Inferior parietal cortex (tissue), 1 donor: ENCODE results near the gene EXOC4.

Experiments used
- DNase-seq: peaks from one replicate; pipeline ENCODE4 v3.0.0-alpha.2; 2016; ENCODE audit errors: extremely low spot score

The EXOC4 gene

DNA sequence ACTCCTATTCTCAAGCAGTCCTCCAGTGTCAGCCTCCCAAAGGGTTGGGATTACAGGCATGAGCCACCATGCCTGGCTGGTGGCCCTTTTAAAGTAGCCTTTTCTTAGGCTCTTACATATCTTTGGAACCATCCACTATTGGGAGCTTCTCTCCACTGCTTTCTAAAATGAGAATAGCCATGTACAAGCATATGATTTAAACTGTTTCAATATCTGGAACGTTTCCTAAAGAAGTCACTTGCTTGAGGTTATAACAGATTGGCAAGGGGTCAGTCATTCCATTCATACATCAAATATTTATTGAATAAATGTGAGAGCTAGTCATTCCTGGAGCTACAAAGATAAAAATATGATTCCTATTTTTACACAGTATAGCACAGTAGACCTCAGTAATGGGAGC, 776.9 kb downstream of the EXOC4 start:
- no peak for DNase-seq

DNA sequence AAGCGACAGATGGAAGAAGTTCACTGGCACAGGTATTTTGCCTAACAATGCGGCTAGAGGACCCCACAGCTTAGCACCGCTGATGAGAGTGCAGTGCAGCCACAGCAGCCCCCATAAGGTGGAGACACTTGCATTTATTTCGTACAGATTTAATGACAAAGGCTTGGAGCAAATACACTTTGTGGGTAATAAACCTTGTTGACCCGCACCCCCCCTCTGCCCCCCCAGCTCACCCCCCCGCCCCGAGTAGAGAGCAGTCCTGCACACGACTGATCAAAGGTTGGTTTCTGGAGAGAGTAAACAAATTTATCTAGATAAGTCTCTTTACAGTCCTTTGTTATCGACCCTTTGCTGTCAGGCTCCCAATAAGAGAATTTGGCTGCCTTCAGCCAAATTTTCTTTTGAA, 777.6 kb downstream of the EXOC4 start:
- no peak for DNase-seq

DNA sequence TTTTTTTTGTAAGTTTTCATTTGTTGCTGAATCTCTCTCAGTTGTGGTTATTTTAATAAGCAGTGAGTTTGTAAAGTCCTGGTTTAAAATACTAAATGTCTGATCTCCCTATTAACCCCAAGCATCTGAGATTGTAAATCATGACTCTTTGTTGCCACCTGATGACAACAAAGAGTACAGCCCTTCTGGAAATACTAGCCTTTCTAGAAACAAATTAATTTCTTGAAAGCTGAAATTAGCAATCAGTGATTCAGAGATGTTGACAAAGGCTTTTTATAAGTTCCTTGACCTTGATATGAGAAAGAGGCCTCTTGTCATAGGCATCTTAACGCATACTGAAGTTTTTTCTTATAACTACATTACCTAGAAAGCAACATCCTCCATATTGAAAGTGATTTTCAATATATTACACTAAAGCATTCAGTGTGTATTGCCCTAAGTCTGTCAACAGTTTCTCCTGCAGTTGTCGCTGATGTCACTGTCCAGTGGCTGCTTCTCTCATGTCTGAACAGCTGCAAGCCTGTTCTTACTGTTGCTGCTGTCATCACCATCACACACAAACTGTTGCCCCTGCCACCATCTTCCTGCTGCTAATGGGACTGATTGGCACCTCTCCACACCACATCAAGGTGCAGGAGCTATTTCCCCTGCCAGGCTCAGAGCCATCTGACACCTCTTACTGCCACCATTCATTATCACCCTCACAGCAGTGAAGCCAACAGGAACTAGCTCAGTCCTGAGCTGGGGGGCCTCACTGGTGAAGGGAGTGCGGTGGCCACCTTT, 779.1 kb downstream of the EXOC4 start:
- DNase-seq = no peak

DNA sequence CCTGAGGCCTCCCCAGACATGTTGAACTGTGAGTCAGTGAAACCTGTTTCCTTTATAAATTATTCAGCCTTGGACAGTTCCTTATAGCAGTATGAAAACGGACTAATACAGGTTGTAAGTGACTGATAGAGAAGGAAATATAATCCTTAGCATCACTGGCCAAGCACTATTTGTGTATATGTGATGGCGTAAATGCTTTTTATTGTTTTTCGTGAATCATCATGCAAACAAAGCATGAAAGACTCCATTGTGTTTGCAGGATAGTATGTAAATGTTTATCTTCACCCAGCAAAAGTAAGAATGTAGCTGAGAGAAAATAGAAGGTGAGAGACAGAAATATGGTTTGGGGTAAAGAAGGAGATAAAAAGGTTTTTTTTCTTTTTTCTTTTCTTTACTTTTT, 781.8 kb downstream of the EXOC4 start:
- no peak for DNase-seq

DNA sequence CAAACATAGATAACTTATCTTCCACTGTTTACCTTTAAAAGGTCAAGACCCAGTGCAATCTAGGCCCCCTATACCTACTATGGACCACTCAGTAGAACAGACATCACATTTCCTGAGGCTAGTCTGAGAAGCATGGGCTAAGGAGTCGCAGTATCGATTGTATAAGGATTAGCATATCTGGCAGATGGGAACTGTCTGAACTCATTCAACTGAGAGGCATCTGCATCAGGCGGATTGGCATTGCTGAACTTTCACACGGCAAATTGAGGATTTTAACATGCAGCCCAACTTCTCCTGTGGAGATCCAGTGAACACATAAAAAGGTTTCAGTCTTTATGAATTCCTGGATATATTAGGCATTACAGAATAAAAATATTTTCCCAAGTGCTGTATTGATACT, 785.1 kb downstream of the EXOC4 start:
- DNase-seq = no peak

DNA sequence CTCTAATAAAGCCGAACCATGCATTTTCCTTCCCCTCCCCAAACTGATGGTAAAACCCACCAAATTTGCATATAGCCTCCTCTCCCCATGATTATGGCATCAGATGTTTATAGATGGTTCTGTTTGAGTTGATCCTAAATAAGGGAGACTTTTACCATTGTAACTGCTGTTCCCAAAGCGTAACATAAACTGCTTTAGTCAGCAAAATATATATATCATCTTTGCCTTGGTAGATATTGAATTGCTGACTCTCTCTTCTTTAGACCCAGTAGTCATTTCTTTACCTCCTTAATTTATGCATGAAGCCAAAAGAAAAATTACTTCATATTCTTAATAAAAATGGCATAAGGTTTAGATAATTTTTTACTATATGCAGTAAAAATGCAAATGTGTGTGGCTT, 788.1 kb downstream of the EXOC4 start:
- DNase-seq = no peak

DNA sequence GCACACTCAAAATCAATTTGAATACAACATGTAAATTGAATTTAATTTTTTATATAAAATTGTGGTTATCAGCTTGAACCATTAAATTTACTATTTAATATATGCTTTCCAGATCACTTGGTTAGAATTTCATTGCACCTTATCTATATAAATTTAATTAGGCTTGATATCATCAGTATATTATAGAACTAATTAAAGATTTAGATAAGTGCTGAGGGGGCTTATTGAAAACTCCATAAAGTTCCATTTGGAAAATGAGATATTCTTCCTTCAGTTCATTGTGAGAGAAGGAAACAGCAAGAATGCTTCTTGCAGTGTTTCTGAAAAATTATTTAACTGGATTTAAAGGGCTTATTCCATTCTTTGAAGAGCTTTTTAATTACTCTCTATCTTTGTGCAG, 788.6 kb downstream of the EXOC4 start:
- DNase-seq = no peak

DNA sequence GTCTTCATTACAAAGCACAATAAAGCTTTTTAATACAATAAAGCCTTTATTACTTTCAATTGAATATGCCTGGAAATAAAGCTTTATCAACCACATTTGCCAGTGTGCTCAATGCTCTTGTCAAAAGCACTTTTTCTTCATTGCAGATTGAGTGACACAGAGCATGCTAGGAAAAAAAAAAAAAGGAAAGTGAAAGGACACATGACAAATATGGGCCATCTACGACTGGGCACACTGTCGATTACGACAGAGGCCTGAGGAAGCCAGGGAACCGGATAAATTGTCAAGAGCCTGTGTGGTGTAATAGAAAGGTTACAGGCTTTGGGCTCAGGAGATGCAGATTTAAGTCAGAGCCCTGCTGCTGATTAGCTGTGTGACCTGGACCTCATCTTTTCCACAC, 789.4 kb downstream of the EXOC4 start:
- DNase-seq = no peak

DNA sequence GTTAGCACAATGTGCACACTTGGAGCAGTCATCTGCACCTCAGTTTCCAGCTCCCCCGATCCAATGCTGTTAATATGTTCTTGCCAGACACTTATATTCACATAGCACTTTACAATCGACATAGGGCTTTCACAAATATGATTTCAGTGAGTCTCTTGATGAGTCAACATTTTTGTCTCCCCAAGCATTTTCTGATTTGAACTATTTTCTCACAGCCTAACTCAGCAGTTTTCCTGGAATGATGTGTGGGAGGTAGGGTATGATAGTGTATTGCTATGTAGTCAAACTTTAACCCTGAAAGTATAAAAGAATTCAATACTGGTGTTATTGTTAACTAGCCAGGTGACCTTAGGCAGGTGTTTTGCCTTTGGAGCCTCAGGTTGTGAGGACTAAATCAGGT, 791.8 kb downstream of the EXOC4 start:
- DNase-seq = no peak

DNA sequence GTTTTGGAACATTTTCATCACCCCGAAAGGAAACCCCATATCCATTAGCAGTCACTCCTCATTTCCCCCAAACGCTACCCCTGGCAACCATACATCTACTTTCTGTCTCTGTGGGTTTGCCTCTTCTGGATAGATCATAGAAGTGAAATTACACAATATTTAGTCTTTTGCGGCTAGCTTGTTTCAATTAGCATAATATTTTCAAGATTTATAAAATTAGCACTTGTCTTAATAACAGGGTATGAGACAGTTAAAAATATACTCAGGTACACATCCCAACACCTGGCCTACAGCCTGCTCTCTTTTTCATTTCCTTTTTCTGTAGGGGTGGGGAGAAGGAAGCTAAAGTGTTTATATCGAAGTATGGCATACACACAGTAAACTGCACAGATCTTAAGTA, 792.8 kb downstream of the EXOC4 start:
- DNase-seq = no peak

DNA sequence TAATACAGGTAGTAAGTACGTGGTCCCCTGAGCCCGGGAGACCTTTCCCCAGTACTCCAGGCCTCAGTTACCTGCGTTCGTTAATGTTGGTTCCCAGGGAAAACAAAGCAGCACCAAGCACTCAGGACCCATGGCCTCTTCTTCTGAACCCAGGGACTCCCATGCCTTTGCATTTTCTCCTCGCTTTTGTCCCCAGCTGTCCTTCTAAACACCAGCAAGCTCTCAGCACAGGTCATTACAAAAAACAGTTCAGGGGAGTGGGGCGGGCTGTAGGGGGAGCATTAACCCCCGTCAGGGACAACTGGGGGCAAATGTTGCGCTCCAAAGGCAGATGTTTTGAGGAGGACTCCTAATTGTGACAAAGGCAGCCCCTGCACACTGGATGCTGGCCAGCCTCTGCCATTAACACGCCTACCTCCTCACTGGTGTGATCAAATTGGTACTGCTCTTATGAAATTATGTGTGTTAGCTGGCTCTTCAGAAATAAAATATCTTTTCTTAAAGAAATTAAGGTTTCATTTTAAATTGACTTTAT, 793.8 kb downstream of the EXOC4 start:
- no peak for DNase-seq

DNA sequence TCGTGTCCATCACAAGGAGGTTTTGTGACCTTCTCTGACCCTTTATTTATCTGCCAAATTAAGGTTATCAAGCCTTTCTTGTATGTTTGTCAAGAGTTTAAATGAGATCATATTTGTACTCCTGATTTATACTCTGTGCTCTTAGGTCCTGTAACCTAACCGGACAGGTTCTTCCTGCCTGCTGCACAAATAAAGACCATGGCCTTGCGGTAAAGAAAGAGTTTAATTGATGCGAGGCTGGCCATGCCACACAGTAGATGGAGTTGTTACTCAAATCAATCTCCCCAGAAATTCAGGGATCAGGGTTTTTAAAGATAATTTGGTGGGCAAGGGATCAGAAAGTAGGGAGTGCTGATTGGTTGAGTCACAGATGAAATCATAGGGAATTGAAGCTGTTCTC, 794.8 kb downstream of the EXOC4 start:
- DNase-seq = no peak

DNA sequence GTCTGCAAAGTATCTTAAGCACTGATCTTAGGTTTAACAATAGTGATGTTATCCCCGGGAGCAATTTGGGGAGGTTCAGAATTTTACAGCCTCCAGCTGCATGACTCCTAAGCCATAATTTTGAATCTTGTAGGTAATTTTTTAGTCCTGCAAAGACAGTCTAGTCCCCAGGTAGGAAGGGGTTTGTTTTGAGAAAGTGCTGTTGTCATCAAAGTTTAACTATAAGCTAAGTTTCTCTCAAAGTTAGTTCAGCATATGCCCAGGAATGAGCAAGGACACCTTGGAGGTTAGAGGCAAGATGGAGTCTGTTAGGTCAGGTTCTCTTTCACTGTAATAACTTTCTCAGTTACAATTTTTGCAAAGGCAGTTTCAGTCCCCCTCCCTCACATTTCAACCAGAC, 795.3 kb downstream of the EXOC4 start:
- DNase-seq = no peak

DNA sequence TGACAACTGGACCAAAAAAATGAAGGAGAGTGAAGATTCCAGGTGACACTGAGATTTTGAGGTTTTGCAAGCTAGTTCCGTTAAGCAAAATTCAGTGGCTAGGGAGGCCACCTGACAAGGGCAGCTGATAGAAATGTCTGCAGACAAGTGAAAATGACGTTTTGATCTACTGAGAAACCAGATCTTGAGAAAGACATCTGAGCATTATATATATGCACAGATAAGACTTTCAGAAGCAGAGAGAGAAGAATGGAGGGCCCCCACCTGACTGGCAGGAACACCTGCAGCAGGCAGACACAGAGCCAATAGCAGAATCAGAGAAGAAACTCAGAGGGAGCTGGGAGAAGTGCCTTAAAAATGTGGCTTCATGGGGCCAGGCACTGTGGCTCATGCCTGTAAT, 798.1 kb downstream of the EXOC4 start:
- no peak for DNase-seq

DNA sequence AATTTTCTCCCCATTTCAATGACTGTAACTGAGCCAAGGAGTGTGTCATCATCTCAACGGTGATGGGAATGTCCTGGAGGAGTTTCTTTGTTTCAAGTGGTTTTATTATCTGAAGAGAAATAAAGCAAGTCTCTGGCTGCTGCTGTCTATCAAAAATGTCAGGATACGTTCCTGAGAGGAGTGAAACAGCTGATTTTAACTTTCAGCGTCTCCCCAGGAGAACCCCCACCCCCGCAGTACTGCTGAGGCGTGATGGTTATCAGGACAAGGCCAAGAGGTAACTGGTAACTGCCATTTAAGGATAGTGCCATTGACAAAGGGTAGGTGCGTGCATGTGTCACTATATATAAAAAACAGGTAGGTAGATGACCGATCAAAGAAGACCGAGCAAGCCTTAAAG, 803.9 kb downstream of the EXOC4 start:
- no peak for DNase-seq

DNA sequence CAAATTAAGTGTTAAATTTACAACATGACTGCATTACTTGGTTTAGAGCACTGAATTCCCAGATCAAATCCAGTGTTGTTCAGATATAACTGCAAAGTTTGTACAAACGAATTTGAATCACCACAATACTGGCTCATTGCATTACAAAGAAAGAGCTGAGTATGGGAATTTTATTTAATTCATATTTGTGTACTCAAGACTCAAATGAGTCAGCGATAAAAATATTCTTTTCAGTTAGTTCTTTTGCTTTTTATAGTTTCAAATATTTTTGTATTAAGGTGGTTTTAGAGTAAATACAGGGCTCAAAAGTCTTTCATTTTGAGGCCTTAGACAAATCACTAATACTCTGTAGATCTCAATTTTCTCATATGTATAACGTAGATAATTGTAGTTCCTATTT, 805.6 kb downstream of the EXOC4 start:
- no peak for DNase-seq

DNA sequence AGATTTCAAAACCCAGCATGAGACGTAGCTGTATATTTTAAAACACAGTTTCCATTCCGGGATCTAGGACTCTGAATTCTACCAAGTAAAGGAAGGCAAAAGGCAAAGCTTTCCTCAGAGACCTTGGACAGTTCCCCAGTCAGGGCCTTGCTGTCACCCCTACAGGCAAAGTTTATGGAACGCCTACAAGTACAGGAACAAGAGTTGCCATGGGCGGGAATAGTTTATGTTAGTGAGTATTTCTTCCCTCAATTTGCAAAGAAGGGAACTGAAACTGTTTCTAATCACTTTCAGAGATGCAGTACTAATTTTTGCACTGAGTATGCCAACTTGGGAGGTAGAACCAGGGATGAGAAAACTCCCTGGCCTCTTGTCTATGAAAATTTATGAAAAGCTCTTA, 806.1 kb downstream of the EXOC4 start:
- no peak for DNase-seq

DNA sequence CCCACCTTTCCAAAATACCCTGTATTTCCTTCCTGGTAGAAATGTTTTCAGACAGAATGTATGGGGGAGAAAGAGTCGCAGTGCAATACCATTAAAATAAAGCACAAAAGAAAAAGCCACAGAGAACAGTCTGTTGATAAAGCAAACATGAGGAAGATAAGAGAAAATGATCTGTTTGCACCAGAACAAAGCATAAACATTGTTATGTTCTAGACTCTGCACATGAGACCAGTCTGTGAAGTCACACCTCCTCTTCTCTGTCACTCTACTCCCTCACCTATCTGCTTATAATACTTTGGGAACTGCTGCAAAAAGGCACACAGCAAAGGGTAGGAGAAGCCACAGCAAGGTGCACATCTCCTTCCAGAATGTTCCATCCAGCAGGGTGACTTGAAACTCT, 807.0 kb downstream of the EXOC4 start:
- DNase-seq = no peak

DNA sequence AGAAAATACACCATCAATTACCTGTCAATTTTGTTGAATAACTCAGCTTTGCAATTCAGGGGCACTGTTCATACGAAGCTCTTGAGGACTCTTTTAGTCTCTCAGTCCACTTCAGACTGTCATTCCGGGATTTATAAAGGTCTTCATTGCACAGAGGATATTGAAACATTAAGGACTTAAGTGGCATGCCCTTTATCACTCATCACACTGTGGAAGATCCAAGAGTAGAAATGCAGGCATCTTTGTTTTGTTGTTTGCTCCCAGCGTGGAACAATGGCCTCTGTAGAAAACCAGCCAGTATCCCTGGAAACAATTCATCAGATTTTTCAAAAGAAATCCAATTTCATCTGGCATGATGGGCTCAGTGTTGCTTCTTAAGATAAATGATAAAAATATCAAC, 808.0 kb downstream of the EXOC4 start:
- no peak for DNase-seq

DNA sequence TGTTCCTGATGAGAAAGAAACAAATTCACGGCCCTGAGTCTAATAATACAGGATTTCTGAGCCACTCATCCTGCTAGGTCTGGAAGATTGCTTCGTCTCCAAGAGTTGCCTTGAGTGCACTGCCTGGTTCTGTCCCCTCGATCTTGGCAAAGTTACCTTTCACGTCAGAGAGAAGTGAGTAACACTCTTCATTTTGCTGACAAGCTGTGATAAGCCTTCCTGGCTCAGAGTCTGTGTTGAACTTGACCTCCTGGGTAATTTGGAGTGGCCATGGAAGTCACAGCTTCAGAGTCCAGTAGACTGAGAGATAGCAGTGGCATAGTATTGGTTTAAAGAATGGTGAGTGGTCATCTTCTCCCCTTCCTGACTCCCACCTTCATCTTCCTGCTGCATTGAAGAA, 809.6 kb downstream of the EXOC4 start:
- no peak for DNase-seq

DNA sequence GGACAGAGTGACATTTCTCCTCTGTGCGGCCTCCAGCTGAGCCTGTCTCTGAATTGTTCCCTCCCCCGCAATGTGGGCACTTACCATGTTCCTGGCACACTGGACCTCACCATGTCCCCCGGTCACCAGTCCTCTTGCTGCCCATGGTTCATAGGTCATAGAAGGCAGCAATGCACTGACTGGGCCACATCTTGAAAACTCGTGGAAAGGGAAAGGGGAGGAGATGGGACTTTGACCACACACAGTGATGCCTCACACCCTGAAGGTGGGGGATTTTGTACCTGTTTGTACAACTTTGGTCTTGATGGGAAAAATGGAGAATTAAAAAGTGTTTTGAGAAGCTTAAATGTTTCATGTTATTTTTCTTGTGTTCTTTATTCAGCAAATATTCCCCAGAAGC, 812.5 kb downstream of the EXOC4 start:
- no peak for DNase-seq

DNA sequence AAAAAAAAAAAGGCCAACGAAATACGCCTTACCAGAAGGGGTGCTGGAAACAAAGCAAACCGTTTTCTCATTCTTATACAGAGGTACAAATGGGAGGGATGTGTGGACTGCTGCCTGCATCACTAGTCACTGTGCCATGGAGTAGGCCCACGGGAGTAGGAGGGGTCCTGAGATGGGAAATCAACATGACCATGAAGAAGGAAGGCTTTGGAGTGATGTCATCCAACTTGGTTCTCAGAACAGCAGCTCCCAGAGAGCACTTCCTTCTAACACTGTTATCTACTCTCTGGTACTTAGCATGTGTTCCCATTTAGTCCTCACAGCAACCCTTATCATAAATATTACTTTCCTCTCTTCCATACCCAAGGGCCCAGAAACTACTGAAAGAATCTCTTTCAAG, 814.3 kb downstream of the EXOC4 start:
- no peak for DNase-seq

DNA sequence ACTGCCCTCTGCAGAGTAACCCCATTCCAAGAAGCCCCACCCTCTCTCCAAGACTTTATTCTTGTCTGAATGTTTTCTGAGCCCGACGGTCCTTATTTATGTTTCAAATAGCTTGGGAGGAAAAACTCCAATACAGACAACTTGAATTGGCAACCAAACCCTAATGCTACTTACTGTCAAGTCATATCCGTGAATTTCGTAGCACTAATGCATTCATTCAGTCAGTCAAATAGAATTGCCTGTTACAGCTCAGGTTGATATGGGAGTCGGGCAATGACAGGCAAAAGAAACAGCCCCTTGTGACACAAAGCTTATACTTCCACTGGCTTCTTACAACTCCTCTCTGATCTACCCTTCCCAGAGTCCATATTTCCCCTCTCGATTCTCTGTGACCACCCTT, 815.8 kb downstream of the EXOC4 start:
- no peak for DNase-seq

DNA sequence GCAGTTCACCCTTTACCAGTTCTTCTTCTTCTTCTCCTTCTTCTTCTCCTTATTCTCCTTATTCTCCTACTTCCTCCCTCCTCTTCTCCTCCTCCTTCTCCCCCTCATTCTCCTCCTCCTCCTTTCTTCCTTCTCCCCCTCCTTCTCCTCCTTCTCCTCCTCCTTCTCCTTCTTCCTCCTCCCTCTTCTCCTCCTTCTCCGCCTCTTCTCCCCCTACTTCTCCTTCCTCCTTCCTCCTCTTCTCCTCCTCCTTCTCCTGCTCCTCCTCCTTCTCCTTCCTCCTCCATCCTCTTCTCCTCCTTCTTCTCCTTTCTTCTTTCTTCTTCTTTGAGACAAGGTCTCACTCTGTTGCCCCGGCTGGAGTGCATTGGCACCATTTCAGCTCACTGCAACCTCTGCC, 816.3 kb downstream of the EXOC4 start:
- no peak for DNase-seq
